Nephron (organoid): ENCODE results near the gene TRMT10B.

ENCODE experiments used
- H3K27ac Mint-ChIP-seq, 3 experiments: 2 replicates each; pipeline ENCODE4 v1.8.0; 2020; ENCODE audit warnings: mixed read lengths in 3 of 3, mild to moderate bottlenecking in 2 of 3, moderate library complexity in 1 of 3
- H3K27me3 Mint-ChIP-seq: 2 replicates; pipeline ENCODE4 v1.8.0; 2021; ENCODE audit warnings: low read depth, mild to moderate bottlenecking, moderate library complexity, mixed read lengths
- H3K36me3 Mint-ChIP-seq: 2 replicates; pipeline ENCODE4 v1.8.0; 2020; ENCODE audit warnings: low read depth, mixed read lengths
- H3K4me1 Mint-ChIP-seq: 2 replicates; pipeline ENCODE4 v1.8.0; 2020; ENCODE audit warnings: mixed read lengths
- H3K4me3 Mint-ChIP-seq, 3 experiments: 2 replicates each; pipeline ENCODE4 v1.8.0; 2020; ENCODE audit warnings: mild to moderate bottlenecking in 3 of 3, mixed read lengths in 3 of 3, moderate library complexity in 2 of 3
- H3K9me3 Mint-ChIP-seq: 2 replicates; pipeline ENCODE4 v1.8.0; 2020; ENCODE audit warnings: mixed read lengths
- CTCF ChIP-seq, 3 experiments: fragments of 200-600 bp; sonication (generic); IDR thresholded peaks; one replicate each; pipeline ENCODE4 v1.5.0; 2021; ENCODE audit warnings: antibody characterized with exemption in 3 of 3; ENCODE audit not compliant: unreplicated experiment in 3 of 3

TRMT10B gene

GRCh38 chr9:37784616-37785483 is 31.2 kb downstream of the TRMT10B start, which contains the start of gene EXOSC3:
Gene EXOSC3, minus strand, starts transcription at chr9:37785064. Its CDS starts 20 bp downstream, at chr9:37785044.
- H3K27ac Mint-ChIP-seq, result peak within 1 kb of the TSS; percentile 74 to 95 (median 85)
- H3K9me3 Mint-ChIP-seq, result no peaks in the 10 kb centered on the region
- peaks cover 34% of the 10 kb centered on the region for H3K36me3 Mint-ChIP-seq
- peak within 1 kb of the TSS; percentile 99 to 100 (median 99) for H3K4me3 Mint-ChIP-seq
- no peaks in the 10 kb centered on the region for H3K27me3 Mint-ChIP-seq
- no peak for TF ChIP-seq CTCF (IDR thresholded peaks at IDR 0.05; ENCODE audit: unreplicated experiment in 3 of 3)
- peaks cover 21% of the 10 kb centered on the region for H3K4me1 Mint-ChIP-seq

- Mint-ChIP-seq H3K36me3 (peaks cover 17% of the 10 kb centered on the region), H3K4me1 (peaks cover 21% of the 10 kb centered on the region), H3K27me3 (no peaks in the 10 kb centered on the region), H3K4me3 (no peak overlapping the region), H3K27ac (no peak overlapping the region), H3K9me3 (no peaks in the 10 kb centered on the region)
- no peak for TF ChIP-seq CTCF (IDR thresholded peaks at IDR 0.05; ENCODE audit: unreplicated experiment in 3 of 3)
Observed at GRCh38 chr9:37787059-37787458, 33.5 kb downstream of the TRMT10B start.

- Mint-ChIP-seq H3K27ac (no peak overlapping the region), H3K27me3 (no peaks in the 10 kb centered on the region), H3K36me3 (peaks cover 4% of the 10 kb centered on the region), H3K9me3 (no peaks in the 10 kb centered on the region), H3K4me1 (peaks cover 12% of the 10 kb centered on the region), H3K4me3 (peak overlapping the region; percentile 53 to 76 (median 63))
- no peak for TF ChIP-seq CTCF (IDR thresholded peaks at IDR 0.05; ENCODE audit: unreplicated experiment in 3 of 3)
Observed at GRCh38 chr9:37788332-37788731, 34.7 kb downstream of the TRMT10B start.

- no peaks in the 10 kb centered on the region for H3K27me3 Mint-ChIP-seq
- no peaks in the 10 kb centered on the region for H3K9me3 Mint-ChIP-seq
- peaks cover 6% of the 10 kb centered on the region for H3K4me1 Mint-ChIP-seq
- H3K4me3 Mint-ChIP-seq, result no peak overlapping the region
- H3K36me3 Mint-ChIP-seq, result peaks cover under 1% of the 10 kb centered on the region
- H3K27ac Mint-ChIP-seq, result no peak overlapping the region
- TF ChIP-seq CTCF (IDR thresholded peaks at IDR 0.05; ENCODE audit: unreplicated experiment in 3 of 3), result no peak
Observed at GRCh38 chr9:37790096-37790495, 36.5 kb downstream of the TRMT10B start.

- Mint-ChIP-seq H3K9me3 (no peaks in the 10 kb centered on the region), H3K36me3 (no peaks in the 10 kb centered on the region), H3K27me3 (peaks cover 5% of the 10 kb centered on the region), H3K4me3 (no peak overlapping the region), H3K27ac (no peak overlapping the region), H3K4me1 (no peaks in the 10 kb centered on the region)
- TF ChIP-seq CTCF (IDR thresholded peaks at IDR 0.05; ENCODE audit: unreplicated experiment in 3 of 3), result no peak
Observed at GRCh38 chr9:37792122-37792521, 38.5 kb downstream of the TRMT10B start.

- Mint-ChIP-seq H3K27me3 (peaks cover 5% of the 10 kb centered on the region), H3K36me3 (no peaks in the 10 kb centered on the region), H3K4me1 (no peaks in the 10 kb centered on the region), H3K4me3 (no peak overlapping the region), H3K27ac (no peak overlapping the region), H3K9me3 (no peaks in the 10 kb centered on the region)
- no peak for TF ChIP-seq CTCF (IDR thresholded peaks at IDR 0.05; ENCODE audit: unreplicated experiment in 3 of 3)
Observed at GRCh38 chr9:37796232-37796631, 42.6 kb downstream of the TRMT10B start.
